K562 (cell line): Measurements from ENCODE around the gene SELENOW. TPM values are rescaled to one million over a fixed set of nuclear protein-coding genes. Genes with fewer than 3 reads are reported as not detected.

Source experiments
- CBFA2T3 ChIP-seq: fragments of 450-650 bp; IDR thresholded peaks from 2 replicates; pipeline ENCODE4 v1.6.1; 2017
- CBX5 ChIP-seq: IDR thresholded peaks from 2 replicates; pipeline ENCODE4 v1.6.1; 2014; ENCODE audit warnings: low read depth, borderline replicate concordance
- EHMT2 ChIP-seq: fragments of 450-650 bp; IDR thresholded peaks from 2 replicates; pipeline ENCODE4 v1.6.1; 2018; ENCODE audit warnings: antibody characterized with exemption
- HDAC3 ChIP-seq: fragments of 450-650 bp; IDR thresholded peaks from 2 replicates; pipeline ENCODE4 v1.6.1; 2018; ENCODE audit warnings: borderline replicate concordance, mild to moderate bottlenecking, moderate library complexity; ENCODE audit not compliant: partially characterized antibody
- JUNB ChIP-seq: fragments of 450-650 bp; formaldehyde crosslinking; conservative IDR thresholded peaks from 2 replicates; pipeline ENCODE4 v1.4.0; 2020; ENCODE audit warnings: mild to moderate bottlenecking
- KLF13 ChIP-seq: fragments of 450-650 bp; IDR thresholded peaks from 2 replicates; pipeline ENCODE4 v1.6.1; 2016; ENCODE audit warnings: missing genetic modification characterization, low read depth, mild to moderate bottlenecking, missing compliant biosample characterization, moderate library complexity, borderline replicate concordance
- NEUROD1 ChIP-seq: fragments of 150-350 bp; IDR thresholded peaks from 2 replicates; pipeline ENCODE4 v1.6.1; 2014; ENCODE audit warnings: borderline replicate concordance, low read length, low read depth; ENCODE audit not compliant: partially characterized antibody
- NFIC ChIP-seq: fragments of 450-650 bp; IDR thresholded peaks from 2 replicates; pipeline ENCODE4 v1.6.1; 2017; ENCODE audit warnings: mild to moderate bottlenecking, inconsistent platforms
- PHB2 ChIP-seq: fragments of 450-650 bp; IDR thresholded peaks from 2 replicates; pipeline ENCODE4 v1.6.1; 2017; ENCODE audit warnings: low read depth
- ZC3H8 ChIP-seq: fragments of 450-650 bp; IDR thresholded peaks from 2 replicates; pipeline ENCODE4 v1.6.1; 2017
- ZNF766 ChIP-seq: fragments of 200-800 bp; sonication (Bioruptor generic); conservative IDR thresholded peaks from 2 replicates; pipeline ENCODE4 v1.6.1; 2016; ENCODE audit warnings: missing genetic modification characterization, missing compliant biosample characterization
- polyA plus RNA-seq, 8 experiments: library from polyadenylated mRNA; depleted of rRNA in 4 of 8; stranded (reverse) in 5 of 8; unstranded in 3 of 8; fragments of >200 nt; fragmentation: Nextera tagmentation in 2 of 8; fragmentation: Illumina TruSeq in 1 of 8; extraction: Ambion mirVana in 2 of 8; extraction: Trizol in 1 of 8; gene quantifications; 2 replicates each; pipeline versions ENCODE4 v1.2.1 to v1.2.3, GENCODE V29; 2011 to 2014; ENCODE audit warnings: inconsistent platforms in 1 of 8, missing spikeins in 1 of 8
- total RNA-seq, 7 experiments: library from RNA; depleted of rRNA in 6 of 7; stranded (reverse); fragments of >200 nt in 6 of 7; fragmentation: Illumina TruSeq in 2 of 7; extraction: Trizol in 2 of 7; gene quantifications; 2 replicates each; pipeline versions ENCODE4 v1.2.1 to v1.2.3, GENCODE V29; 2011 to 2021; ENCODE audit warnings: low replicate concordance in 1 of 7
- TF ChIP-seq, protein P1 (sequence below), 2 experiments: fragments of 450-650 bp; IDR thresholded peaks; 2 replicates each; pipeline ENCODE4 v1.6.1; 2018; ENCODE audit warnings: mild to moderate bottlenecking in 2 of 2, low read depth in 1 of 2; ENCODE audit not compliant: partially characterized antibody in 2 of 2
- TF ChIP-seq, protein P2 (sequence below): IDR thresholded peaks from 3 replicates; pipeline ENCODE4 v1.6.1; 2011; ENCODE audit warnings: borderline replicate concordance, mild to moderate bottlenecking, moderate library complexity; ENCODE audit not compliant: insufficient read length; ENCODE audit errors: extremely low read depth
- TF ChIP-seq, protein P3 (sequence below): sonication (generic); formaldehyde crosslinking; IDR thresholded peaks from 2 replicates; pipeline ENCODE4 v1.8.1; 2023; ENCODE audit warnings: mild to moderate bottlenecking, missing genetic modification reagents

The SELENOW gene
- total and polyA plus RNA-seq, 9 of the 15 experiments (the other 6 are each of a cell fraction or from before 2014, with no cell fraction given), result 91.9 to 279 (median 156) TPM

DNA sequence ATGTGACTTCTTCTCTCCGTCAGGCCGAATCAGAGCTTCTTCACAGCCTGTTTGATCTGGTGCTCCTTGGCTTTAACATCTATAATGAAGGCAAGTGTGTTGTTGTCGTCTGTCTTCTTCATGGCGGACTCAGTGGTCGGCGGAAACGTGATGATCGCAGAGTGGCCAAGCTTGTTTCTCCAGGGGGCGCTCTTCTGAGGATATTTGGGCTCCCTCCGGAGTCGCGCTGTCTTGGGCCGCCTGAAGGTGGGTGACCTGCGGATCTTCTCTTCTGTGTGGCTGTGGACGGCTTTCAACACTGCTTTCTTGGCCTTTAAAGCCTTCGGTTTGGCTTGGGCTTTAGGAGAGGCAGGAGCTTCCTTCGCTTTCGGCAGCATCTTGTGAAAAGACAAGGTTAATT lies 16.0 kb downstream of the SELENOW start (continued):
- TF ChIP-seq, protein P1, sequence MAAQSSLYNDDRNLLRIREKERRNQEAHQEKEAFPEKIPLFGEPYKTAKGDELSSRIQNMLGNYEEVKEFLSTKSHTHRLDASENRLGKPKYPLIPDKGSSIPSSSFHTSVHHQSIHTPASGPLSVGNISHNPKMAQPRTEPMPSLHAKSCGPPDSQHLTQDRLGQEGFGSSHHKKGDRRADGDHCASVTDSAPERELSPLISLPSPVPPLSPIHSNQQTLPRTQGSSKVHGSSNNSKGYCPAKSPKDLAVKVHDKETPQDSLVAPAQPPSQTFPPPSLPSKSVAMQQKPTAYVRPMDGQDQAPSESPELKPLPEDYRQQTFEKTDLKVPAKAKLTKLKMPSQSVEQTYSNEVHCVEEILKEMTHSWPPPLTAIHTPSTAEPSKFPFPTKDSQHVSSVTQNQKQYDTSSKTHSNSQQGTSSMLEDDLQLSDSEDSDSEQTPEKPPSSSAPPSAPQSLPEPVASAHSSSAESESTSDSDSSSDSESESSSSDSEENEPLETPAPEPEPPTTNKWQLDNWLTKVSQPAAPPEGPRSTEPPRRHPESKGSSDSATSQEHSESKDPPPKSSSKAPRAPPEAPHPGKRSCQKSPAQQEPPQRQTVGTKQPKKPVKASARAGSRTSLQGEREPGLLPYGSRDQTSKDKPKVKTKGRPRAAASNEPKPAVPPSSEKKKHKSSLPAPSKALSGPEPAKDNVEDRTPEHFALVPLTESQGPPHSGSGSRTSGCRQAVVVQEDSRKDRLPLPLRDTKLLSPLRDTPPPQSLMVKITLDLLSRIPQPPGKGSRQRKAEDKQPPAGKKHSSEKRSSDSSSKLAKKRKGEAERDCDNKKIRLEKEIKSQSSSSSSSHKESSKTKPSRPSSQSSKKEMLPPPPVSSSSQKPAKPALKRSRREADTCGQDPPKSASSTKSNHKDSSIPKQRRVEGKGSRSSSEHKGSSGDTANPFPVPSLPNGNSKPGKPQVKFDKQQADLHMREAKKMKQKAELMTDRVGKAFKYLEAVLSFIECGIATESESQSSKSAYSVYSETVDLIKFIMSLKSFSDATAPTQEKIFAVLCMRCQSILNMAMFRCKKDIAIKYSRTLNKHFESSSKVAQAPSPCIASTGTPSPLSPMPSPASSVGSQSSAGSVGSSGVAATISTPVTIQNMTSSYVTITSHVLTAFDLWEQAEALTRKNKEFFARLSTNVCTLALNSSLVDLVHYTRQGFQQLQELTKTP (IDR thresholded peaks at IDR 0.05; ENCODE audit: low read depth in 1 of 2, partially characterized antibody in 2 of 2), result no peak
- TF ChIP-seq ZNF766 (CRISPR knock-in tag) (no peak), NFIC (no peak), EHMT2 (peak; percentile 59; the same call in 1 of the 2 replicates), ZC3H8 (no peak), KLF13 (tag) (no peak), JUNB (no peak), NEUROD1 (no peak), PHB2 (no peak), CBFA2T3 (no peak), CBX5 (no peak), HDAC3 (no peak)
- TF ChIP-seq, protein P2, sequence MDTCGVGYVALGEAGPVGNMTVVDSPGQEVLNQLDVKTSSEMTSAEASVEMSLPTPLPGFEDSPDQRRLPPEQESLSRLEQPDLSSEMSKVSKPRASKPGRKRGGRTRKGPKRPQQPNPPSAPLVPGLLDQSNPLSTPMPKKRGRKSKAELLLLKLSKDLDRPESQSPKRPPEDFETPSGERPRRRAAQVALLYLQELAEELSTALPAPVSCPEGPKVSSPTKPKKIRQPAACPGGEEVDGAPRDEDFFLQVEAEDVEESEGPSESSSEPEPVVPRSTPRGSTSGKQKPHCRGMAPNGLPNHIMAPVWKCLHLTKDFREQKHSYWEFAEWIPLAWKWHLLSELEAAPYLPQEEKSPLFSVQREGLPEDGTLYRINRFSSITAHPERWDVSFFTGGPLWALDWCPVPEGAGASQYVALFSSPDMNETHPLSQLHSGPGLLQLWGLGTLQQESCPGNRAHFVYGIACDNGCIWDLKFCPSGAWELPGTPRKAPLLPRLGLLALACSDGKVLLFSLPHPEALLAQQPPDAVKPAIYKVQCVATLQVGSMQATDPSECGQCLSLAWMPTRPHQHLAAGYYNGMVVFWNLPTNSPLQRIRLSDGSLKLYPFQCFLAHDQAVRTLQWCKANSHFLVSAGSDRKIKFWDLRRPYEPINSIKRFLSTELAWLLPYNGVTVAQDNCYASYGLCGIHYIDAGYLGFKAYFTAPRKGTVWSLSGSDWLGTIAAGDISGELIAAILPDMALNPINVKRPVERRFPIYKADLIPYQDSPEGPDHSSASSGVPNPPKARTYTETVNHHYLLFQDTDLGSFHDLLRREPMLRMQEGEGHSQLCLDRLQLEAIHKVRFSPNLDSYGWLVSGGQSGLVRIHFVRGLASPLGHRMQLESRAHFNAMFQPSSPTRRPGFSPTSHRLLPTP, result no peak
- TF ChIP-seq, protein P3, sequence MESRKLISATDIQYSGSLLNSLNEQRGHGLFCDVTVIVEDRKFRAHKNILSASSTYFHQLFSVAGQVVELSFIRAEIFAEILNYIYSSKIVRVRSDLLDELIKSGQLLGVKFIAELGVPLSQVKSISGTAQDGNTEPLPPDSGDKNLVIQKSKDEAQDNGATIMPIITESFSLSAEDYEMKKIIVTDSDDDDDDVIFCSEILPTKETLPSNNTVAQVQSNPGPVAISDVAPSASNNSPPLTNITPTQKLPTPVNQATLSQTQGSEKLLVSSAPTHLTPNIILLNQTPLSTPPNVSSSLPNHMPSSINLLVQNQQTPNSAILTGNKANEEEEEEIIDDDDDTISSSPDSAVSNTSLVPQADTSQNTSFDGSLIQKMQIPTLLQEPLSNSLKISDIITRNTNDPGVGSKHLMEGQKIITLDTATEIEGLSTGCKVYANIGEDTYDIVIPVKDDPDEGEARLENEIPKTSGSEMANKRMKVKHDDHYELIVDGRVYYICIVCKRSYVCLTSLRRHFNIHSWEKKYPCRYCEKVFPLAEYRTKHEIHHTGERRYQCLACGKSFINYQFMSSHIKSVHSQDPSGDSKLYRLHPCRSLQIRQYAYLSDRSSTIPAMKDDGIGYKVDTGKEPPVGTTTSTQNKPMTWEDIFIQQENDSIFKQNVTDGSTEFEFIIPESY (CRISPR knock-in tag), result peak; percentile 80; the same call in 1 of the 2 replicates
